Measurements from ENCODE around the gene FREY1. TPM values are rescaled to one million over a fixed set of nuclear protein-coding genes. Genes with fewer than 3 reads are reported as not detected.
A peak's percentile ranks its signal among the peaks of the same experiment; 100 is the strongest.

The FREY1 gene
- total and polyA plus RNA-seq, 2 of the 8 experiments (the other 6 are each of a cell fraction or from before 2014, with no cell fraction given) = 0.32 to 1.1 TPM

- no peaks in the 10 kb centered on the region for H4K20me1 ChIP-seq (replicated peaks in 1 of 2; ENCODE audit: control insufficient read depth in 1 of 2, insufficient read depth in 2 of 2, low read length in 2 of 2)
- no peak overlapping the region for H3K4ac ChIP-seq (replicated peaks; ENCODE audit: insufficient read length, low read depth, low read length)
- CTCF ChIA-PET (ENCODE audit: partially characterized antibody) = interaction anchor here (0.9 to 8.6 kb wide), 7 partner anchors 12 to 88 kb away, joined by 3 to 90 read pairs (median 4); no protein-coding TSS in a partner anchor
- H2AFZ ChIP-seq (ENCODE audit: low read length) = no peak overlapping the region
- H2BK5ac ChIP-seq (ENCODE audit: low read depth, low read length) = no peak overlapping the region; the same call in 1 of the 2 replicates
- POLR2A ChIA-PET (ENCODE audit: partially characterized antibody) = interaction anchor here (0.7 to 4.7 kb wide), 3 partner anchors 10 to 435 kb away, joined by 3 to 17 read pairs (median 4); partner anchors contain the start of gene CRY2
- no peak overlapping the region for H3K23ac ChIP-seq (ENCODE audit: insufficient read length)
- H3K36me3 ChIP-seq (ENCODE audit: control insufficient read depth in 2 of 4, insufficient read depth in 4 of 4, low read length in 3 of 4) = peaks cover 3 to 27% (median 9%) of the 10 kb centered on the region in 4 experiments; a peak in 5 of 8 replicates
- H4K5ac ChIP-seq (ENCODE audit: insufficient read length, low read depth, low read length) = no peak overlapping the region
- no peak overlapping the region for H2AK5ac ChIP-seq (ENCODE audit: low read depth, low read length)
- no peaks in the 10 kb centered on the region for H3K9me3 ChIP-seq (ENCODE audit: insufficient read depth in 2 of 2, low read depth in 1 of 2, low read length in 1 of 2)
- H2BK120ac ChIP-seq (replicated peaks; ENCODE audit: low read depth, low read length) = no peak overlapping the region
- no peak overlapping the region for H3K14ac ChIP-seq (ENCODE audit: insufficient read length)
- FAIRE-seq = no peak
- no peak overlapping the region for H2BK15ac ChIP-seq (ENCODE audit: low read length)
- H3K23me2 ChIP-seq (ENCODE audit: low read depth, low read length) = no peaks in the 10 kb centered on the region
- H3K79me2 ChIP-seq (ENCODE audit: control insufficient read depth in 1 of 2, insufficient read depth in 2 of 2, low read length in 2 of 2) = no peaks in the 10 kb centered on the region
- no peak overlapping the region for H3K27ac ChIP-seq (ENCODE audit: low read depth, low read length)
- no peaks in the 10 kb centered on the region for H3K27me3 ChIP-seq (replicated peaks in 1 of 4; ENCODE audit: control insufficient read depth in 3 of 4, extremely low read depth in 1 of 4, insufficient read depth in 3 of 4, low read length in 3 of 4)
- 0 out of 2 replicates have a peak overlapping the region, but pooled peaks have one; percentile 26 for H2BK20ac ChIP-seq (ENCODE audit: low read length)
- no peak overlapping the region for H3K9ac ChIP-seq (replicated peaks in 1 of 4; ENCODE audit: extremely low read depth in 1 of 4, low read depth in 3 of 4, low read length in 3 of 4)
- no peak overlapping the region for H3K4me3 ChIP-seq (ENCODE audit: extremely low read depth in 1 of 4, insufficient read depth in 2 of 4, low read depth in 3 of 4, low read length in 4 of 4)
- DNase-seq (ENCODE audit: low read depth in 1 of 2, low spot score in 2 of 2) = no peak
- H2BK12ac ChIP-seq (ENCODE audit: low read depth, low read length) = no peak overlapping the region
- H4K8ac ChIP-seq (ENCODE audit: extremely low read depth, insufficient read depth, low read length) = no peak overlapping the region
- H3K79me1 ChIP-seq (ENCODE audit: low read depth, low read length) = no peaks in the 10 kb centered on the region
- 60% methylated on average over 12 of the region's 12 CpGs; no CpG with 5 or more reads in 1 of the 2 experiments for WGBS, 2 experiments (ENCODE audit: extremely low coverage in 1 of 2, insufficient coverage in 1 of 2, insufficient read length in 1 of 2, insufficient replicate concordance in 2 of 2, low coverage in 1 of 2, low lambda C conversion rate in 2 of 2, missing lambda C conversion rate in 1 of 2)
- no peak overlapping the region; a peak in 1 of 4 replicates for H3K4me2 ChIP-seq (ENCODE audit: insufficient read depth in 1 of 2, low read depth in 2 of 2, low read length in 2 of 2)
- H3K4me1 ChIP-seq (replicated peaks in 1 of 4; ENCODE audit: control insufficient read depth in 3 of 4, insufficient read depth in 4 of 4, low read length in 3 of 4) = peaks cover 12 to 25% (median 16%) of the 10 kb centered on the region in 4 experiments; a peak in 6 of 7 replicates
- no peak overlapping the region; the same call in 1 of the 2 replicates for H3K18ac ChIP-seq (ENCODE audit: extremely low read depth, low read length)
- H3K56ac ChIP-seq (replicated peaks; ENCODE audit: insufficient read length, low read depth, low read length) = no peak overlapping the region
- no peak overlapping the region for H4K91ac ChIP-seq (replicated peaks; ENCODE audit: insufficient read length, low read length)
- TF ChIP-seq RFX5 (IDR thresholded peaks at IDR 0.05; ENCODE audit: borderline replicate concordance, low read depth, low read length) (no peak), POU5F1 (IDR thresholded peaks at IDR 0.05; ENCODE audit: low read depth, low read length) (no peak), TCF12 (IDR thresholded peaks at IDR 0.05; ENCODE audit: low read depth, low read length) (no peak), SIRT6 (IDR thresholded peaks at IDR 0.05; ENCODE audit: low read length) (no peak), SP2 (IDR thresholded peaks at IDR 0.05; ENCODE audit: low read length) (no peak), SIX5 (IDR thresholded peaks at IDR 0.05; ENCODE audit: low read depth, low read length) (no peak), NANOG (IDR thresholded peaks at IDR 0.05; ENCODE audit: insufficient read depth, low read depth, low read length, poor library complexity, severe bottlenecking) (no peak), CTCF (IDR thresholded peaks at IDR 0.05; ENCODE audit: control extremely low read depth in 1 of 3, insufficient read depth in 1 of 3, low read depth in 1 of 3, low read length in 3 of 3) (no peak), CEBPB (IDR thresholded peaks at IDR 0.05; ENCODE audit: low read depth, low read length) (no peak), E2F6 (IDR thresholded peaks at IDR 0.05) (no peak), CREB1 (IDR thresholded peaks at IDR 0.05) (no peak)
These were observed 47.4 kb downstream of the FREY1 start for GRCh38 chr11:45859661-45860140.
